ENCODE data around the gene TRIM8. TPM values are rescaled to one million over a fixed set of nuclear protein-coding genes. Genes with fewer than 3 reads are reported as not detected.
A peak's percentile ranks its signal among the peaks of the same experiment; 100 is the strongest.

Gene TRIM8
- total and polyA plus RNA-seq, 2 donors (not counting 3 experiments of a cell fraction or from before 2014, with no cell fraction given): 74.1 to 114 TPM

DNA sequence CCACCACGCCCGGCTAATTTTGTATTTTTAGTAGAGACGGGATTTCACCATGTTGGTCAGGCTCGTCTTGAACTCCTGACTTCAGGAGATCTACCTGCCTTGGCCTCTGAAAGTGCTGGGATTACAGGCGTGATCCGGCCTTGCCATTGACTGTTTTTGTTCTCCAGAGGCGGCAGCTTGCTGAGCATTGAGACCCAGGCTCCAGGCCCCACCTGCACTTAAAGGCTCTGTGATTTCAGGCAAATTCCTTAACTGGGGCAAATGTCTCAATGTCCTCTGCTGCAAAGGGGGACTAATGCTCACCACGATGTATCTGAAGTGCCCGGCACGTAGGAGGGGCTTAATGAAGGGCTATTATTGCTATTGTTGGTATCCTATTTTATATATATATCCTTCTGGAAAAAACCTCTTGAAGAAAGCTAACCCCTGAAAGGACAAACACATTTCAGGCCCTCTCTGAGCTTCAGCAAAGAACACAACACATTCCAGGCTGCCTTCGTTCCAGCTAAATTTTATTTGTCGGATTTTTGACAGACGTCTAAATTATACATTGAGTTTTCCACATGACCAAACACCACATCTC lies 29.0 kb downstream of the TRIM8 start:
- no peak for TF ChIP-seq FOS (IDR thresholded peaks at IDR 0.05; ENCODE audit: borderline replicate concordance, insufficient read depth, low read length)
- no peak for TF ChIP-seq POLR2A (IDR thresholded peaks at IDR 0.05; ENCODE audit: low read depth, low read length)
- no peak for TF ChIP-seq POLR2AphosphoS5 (IDR thresholded peaks at IDR 0.05; ENCODE audit: insufficient read depth, low read depth, low read length)
- no peak for TF ChIP-seq JUN (IDR thresholded peaks at IDR 0.05; ENCODE audit: borderline replicate concordance, insufficient read depth, insufficient read length, low read depth)
- no peak for TF ChIP-seq MYC (IDR thresholded peaks at IDR 0.05; ENCODE audit: low read depth, low read length)
- no peak for TF ChIP-seq GATA2 (IDR thresholded peaks at IDR 0.05; ENCODE audit: insufficient read depth, insufficient read length, low read depth, low read length)
- TF ChIP-seq EZH2 (IDR thresholded peaks at IDR 0.05; ENCODE audit: borderline replicate concordance, low read depth, low read length, severe bottlenecking): no peak
- TF ChIP-seq, protein P1, sequence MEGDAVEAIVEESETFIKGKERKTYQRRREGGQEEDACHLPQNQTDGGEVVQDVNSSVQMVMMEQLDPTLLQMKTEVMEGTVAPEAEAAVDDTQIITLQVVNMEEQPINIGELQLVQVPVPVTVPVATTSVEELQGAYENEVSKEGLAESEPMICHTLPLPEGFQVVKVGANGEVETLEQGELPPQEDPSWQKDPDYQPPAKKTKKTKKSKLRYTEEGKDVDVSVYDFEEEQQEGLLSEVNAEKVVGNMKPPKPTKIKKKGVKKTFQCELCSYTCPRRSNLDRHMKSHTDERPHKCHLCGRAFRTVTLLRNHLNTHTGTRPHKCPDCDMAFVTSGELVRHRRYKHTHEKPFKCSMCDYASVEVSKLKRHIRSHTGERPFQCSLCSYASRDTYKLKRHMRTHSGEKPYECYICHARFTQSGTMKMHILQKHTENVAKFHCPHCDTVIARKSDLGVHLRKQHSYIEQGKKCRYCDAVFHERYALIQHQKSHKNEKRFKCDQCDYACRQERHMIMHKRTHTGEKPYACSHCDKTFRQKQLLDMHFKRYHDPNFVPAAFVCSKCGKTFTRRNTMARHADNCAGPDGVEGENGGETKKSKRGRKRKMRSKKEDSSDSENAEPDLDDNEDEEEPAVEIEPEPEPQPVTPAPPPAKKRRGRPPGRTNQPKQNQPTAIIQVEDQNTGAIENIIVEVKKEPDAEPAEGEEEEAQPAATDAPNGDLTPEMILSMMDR (IDR thresholded peaks at IDR 0.05; ENCODE audit: extremely low read depth in 1 of 2, insufficient read depth in 1 of 2, low read depth in 1 of 2, low read length in 2 of 2): no peak
- TF ChIP-seq, protein P2, sequence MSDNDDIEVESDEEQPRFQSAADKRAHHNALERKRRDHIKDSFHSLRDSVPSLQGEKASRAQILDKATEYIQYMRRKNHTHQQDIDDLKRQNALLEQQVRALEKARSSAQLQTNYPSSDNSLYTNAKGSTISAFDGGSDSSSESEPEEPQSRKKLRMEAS (IDR thresholded peaks at IDR 0.05; ENCODE audit: insufficient read depth, insufficient read length): no peak
- no peaks in the 10 kb centered on the region for H3K9me1 ChIP-seq (replicated peaks; ENCODE audit: control insufficient read depth, extremely low read depth, insufficient read depth, low read length)
- CTCF ChIA-PET: interaction anchor here (1.0 to 8.1 kb wide), 5 partner anchors 9 to 228 kb away, joined by 3 to 75 read pairs (median 4); partner anchors contain the start of genes ARL3 and SUFU
- peaks cover 5% of the 10 kb centered on the region for H3K4me1 ChIP-seq (ENCODE audit: control insufficient read depth, extremely low read depth, insufficient read depth, low read length)
- DNase-seq (ENCODE audit: low read depth, low spot score): no peak
- no peaks in the 10 kb centered on the region for H4K20me1 ChIP-seq (replicated peaks; ENCODE audit: control insufficient read depth, extremely low read depth, insufficient read depth, low read length)
- dilution Hi-C loops (cut with MboI; ENCODE audit: extremely low pct_ligation_motif_present, low sequenced_read_pairs) (no loop called here), intact Hi-C loops (cut with micrococcal nuclease) (no loop called here)
- H3K27me3 ChIP-seq (ENCODE audit: control insufficient read depth in 2 of 2, insufficient read depth in 2 of 2, low read length in 2 of 2): no peaks in the 10 kb centered on the region
- no peaks in the 10 kb centered on the region for H3K79me2 ChIP-seq (ENCODE audit: control insufficient read depth, insufficient read depth, low read length)
- no TSS peak for BruUV-seq (replicated peaks)
- H3K27ac ChIP-seq (ENCODE audit: insufficient read depth, low read depth, low read length): no peak overlapping the region
- H3K36me3 ChIP-seq (ENCODE audit: control insufficient read depth in 2 of 2, extremely low read depth in 1 of 2, insufficient read depth in 2 of 2, low read length in 2 of 2): no peaks in the 10 kb centered on the region
- H3K4me3 ChIP-seq (replicated peaks in 1 of 3; ENCODE audit: insufficient read depth in 1 of 3, low read depth in 1 of 3, low read length in 3 of 3): no peak overlapping the region
- no peak overlapping the region for H3K9ac ChIP-seq (replicated peaks; ENCODE audit: extremely low read depth, insufficient read depth, low read length)
- POLR2A ChIA-PET: no interaction called here
- FAIRE-seq: no peak
- H2AFZ ChIP-seq (ENCODE audit: low read depth, low read length): peak overlapping the region; percentile 82
- H3K4me2 ChIP-seq (ENCODE audit: insufficient read depth, low read length): peak overlapping the region; percentile 1
- H3K9me3 ChIP-seq (replicated peaks; ENCODE audit: control insufficient read depth, insufficient read depth, low read length): no peaks in the 10 kb centered on the region

Data from endothelial cell of umbilical vein (primary cell).